ENCODE data around the gene SETD7.

Gene SETD7

DNA sequence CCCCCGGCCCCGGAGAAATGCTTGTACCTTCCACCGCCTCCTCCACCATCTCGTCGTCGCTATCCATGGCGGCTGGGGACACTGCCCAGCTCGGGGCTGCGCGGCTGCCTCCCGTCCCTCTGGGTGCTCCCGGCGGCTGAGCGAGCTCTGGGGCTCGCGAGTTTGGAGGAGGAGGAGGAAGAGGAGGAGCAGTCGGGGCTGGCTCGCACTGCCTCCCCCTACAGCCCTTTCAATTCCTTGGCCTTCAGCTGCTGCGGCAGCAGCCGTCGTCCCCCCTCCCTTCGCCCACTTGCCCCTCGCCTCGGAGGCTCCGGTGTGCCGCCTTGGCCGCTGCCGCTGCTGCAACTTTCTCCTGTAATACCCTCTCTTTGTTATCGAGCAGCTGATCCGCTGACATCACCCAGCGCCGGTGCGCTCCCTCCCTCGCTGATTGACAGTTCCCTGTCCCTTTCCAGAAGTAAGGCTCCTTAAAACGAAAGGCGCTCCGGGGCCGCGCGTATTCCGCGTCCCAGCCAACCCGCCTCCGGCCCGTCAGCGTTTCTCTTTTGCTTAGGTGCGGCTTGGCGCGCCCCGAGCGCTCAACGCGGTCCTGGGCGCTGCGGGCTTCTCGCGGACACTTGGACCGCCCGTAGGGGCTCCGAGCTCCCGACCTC is at the start of gene SETD7:
Gene SETD7 (minus strand): TSS at position 149 of the 653 bp plus-strand sequence. CDS start 82 bp downstream, at position 67.
- H3K9me3 ChIP-seq (ENCODE audit: control insufficient read depth in 1 of 2, low read length in 2 of 2): no peaks in the 10 kb centered on the region
- no peaks in the 10 kb centered on the region for H3K36me3 ChIP-seq (ENCODE audit: control insufficient read depth in 1 of 2, insufficient read depth in 2 of 2, low read length in 2 of 2)
- peak within 1 kb of the TSS; percentile 87 for H3K27ac ChIP-seq (ENCODE audit: low read depth, low read length)
- H3K4me3 ChIP-seq (ENCODE audit: low read depth in 1 of 2, low read length in 2 of 2): peak within 1 kb of the TSS; percentile 88 to 90
- peaks cover 25 to 26% of the 10 kb centered on the region in 2 donors for H3K4me1 ChIP-seq (ENCODE audit: control insufficient read depth in 1 of 2, insufficient read depth in 2 of 2, low read length in 2 of 2)
- peak within 1 kb of the TSS; percentile 78 to 93 for H3K9ac ChIP-seq (ENCODE audit: low read depth in 1 of 2, low read length in 2 of 2)
- H3K27me3 ChIP-seq (ENCODE audit: control insufficient read depth in 1 of 2, insufficient read depth in 2 of 2, low read length in 2 of 2): no peaks in the 10 kb centered on the region

DNA sequence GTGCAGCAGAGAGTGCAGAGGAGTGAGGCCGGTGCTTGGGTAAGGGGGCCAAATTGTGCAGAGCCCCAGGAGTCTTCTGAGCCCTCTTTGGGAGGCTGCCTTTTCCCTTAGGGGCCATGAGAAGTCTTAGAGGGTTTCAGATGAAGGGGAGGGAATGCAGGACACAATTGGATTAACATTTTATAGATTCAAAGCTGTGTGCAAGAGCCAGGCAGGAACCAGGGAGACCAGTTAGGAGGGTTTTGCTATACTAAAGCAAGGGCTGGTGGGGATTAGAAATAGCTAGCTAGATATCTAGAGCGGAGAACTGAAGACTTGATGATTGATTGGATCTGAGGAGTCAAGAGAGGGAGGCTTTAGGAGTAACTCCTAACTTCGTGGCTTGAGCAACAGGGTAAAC is 49.5 kb upstream of the SETD7 start:
- Histone ChIP-seq H3K36me3 (ENCODE audit: control insufficient read depth in 1 of 2, insufficient read depth in 2 of 2, low read length in 2 of 2) (no peaks in the 10 kb centered on the region), H3K27me3 (ENCODE audit: control insufficient read depth in 1 of 2, insufficient read depth in 2 of 2, low read length in 2 of 2) (no peaks in the 10 kb centered on the region), H3K4me1 (ENCODE audit: control insufficient read depth in 1 of 2, insufficient read depth in 2 of 2, low read length in 2 of 2) (no peaks in the 10 kb centered on the region), H3K9me3 (ENCODE audit: control insufficient read depth in 1 of 2, low read length in 2 of 2) (no peaks in the 10 kb centered on the region), H3K27ac (ENCODE audit: low read depth, low read length) (no peak overlapping the region), H3K4me3 (ENCODE audit: low read depth in 1 of 2, low read length in 2 of 2) (no peak overlapping the region), H3K9ac (ENCODE audit: low read depth in 1 of 2, low read length in 2 of 2) (no peak overlapping the region)

DNA sequence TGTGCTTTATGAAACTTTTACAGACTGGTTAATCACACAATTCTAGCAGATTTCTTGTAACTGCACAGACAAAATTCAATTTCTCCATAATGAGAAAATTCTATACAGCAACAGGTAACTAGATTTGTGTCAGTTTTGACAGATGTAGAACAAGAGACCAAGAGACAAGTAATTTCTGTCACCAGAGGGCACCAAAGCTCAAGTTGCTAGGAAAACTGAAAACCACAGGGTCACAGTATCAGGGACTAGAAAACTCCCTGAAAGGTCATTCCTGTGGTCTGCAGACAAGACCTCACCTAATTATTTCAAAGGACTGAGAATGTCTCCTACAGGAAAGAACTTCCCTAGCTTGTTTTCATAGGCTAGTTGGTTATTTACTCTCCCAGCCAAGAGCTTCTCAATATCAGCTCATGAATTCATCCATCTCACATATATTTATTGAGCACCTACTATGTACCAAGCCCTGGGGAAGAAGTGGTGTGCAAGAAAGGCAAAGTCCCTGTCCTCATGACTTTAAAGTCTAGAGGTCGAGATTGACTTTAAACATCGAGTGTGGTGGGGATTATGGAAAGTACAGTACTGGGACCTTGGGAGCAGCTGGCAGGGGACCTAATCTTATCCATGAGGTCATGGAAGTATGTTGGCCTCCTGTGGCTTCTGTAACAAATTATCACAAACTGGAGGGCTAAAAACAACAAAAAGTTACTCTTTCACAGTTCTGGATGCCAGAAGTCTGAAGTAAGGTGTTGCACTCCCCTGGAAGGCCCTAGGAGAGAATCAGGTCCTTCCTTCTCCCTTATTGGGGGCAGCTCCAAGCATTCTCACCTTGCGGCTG is 47.8 kb upstream of the SETD7 start:
- Histone ChIP-seq H3K27me3 (ENCODE audit: control insufficient read depth in 1 of 2, insufficient read depth in 2 of 2, low read length in 2 of 2) (no peaks in the 10 kb centered on the region), H3K27ac (ENCODE audit: low read depth, low read length) (no peak overlapping the region), H3K9me3 (ENCODE audit: control insufficient read depth in 1 of 2, low read length in 2 of 2) (no peaks in the 10 kb centered on the region), H3K4me1 (ENCODE audit: control insufficient read depth in 1 of 2, insufficient read depth in 2 of 2, low read length in 2 of 2) (no peaks in the 10 kb centered on the region), H3K36me3 (ENCODE audit: control insufficient read depth in 1 of 2, insufficient read depth in 2 of 2, low read length in 2 of 2) (no peaks in the 10 kb centered on the region), H3K4me3 (ENCODE audit: low read depth in 1 of 2, low read length in 2 of 2) (no peak overlapping the region), H3K9ac (ENCODE audit: low read depth in 1 of 2, low read length in 2 of 2) (no peak overlapping the region)

DNA sequence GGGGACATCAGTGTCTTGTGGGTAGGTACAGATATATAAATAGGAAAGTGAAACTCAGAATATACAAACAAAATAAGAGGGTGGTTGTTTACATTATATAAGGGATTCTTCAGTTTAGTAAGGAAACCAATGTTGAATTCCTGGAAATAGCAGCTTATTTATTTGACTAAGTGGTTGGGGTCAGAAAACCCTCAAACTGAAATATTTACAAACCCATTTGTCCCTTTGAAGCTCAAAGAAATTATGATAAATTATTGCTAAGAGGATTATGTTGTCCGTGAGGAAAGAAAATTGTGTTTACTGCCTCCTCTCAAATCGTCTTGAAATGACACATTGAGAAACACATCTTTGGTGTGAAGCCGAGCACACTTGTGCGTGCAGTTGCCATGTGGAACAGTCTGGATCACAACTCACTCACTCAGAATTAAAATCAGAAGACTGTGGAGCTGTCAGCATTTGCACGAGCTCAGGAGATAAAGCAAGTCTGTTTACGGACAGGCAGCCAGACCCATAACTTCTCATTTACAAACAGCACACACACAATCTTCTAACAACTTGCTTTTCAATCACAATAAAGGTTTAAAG is 46.8 kb upstream of the SETD7 start:
- Histone ChIP-seq H3K4me1 (ENCODE audit: control insufficient read depth in 1 of 2, insufficient read depth in 2 of 2, low read length in 2 of 2) (no peaks in the 10 kb centered on the region), H3K27ac (ENCODE audit: low read depth, low read length) (no peak overlapping the region), H3K4me3 (ENCODE audit: low read depth in 1 of 2, low read length in 2 of 2) (no peak overlapping the region), H3K36me3 (ENCODE audit: control insufficient read depth in 1 of 2, insufficient read depth in 2 of 2, low read length in 2 of 2) (no peaks in the 10 kb centered on the region), H3K9me3 (ENCODE audit: control insufficient read depth in 1 of 2, low read length in 2 of 2) (no peaks in the 10 kb centered on the region), H3K27me3 (ENCODE audit: control insufficient read depth in 1 of 2, insufficient read depth in 2 of 2, low read length in 2 of 2) (no peaks in the 10 kb centered on the region), H3K9ac (ENCODE audit: low read depth in 1 of 2, low read length in 2 of 2) (no peak overlapping the region)

DNA sequence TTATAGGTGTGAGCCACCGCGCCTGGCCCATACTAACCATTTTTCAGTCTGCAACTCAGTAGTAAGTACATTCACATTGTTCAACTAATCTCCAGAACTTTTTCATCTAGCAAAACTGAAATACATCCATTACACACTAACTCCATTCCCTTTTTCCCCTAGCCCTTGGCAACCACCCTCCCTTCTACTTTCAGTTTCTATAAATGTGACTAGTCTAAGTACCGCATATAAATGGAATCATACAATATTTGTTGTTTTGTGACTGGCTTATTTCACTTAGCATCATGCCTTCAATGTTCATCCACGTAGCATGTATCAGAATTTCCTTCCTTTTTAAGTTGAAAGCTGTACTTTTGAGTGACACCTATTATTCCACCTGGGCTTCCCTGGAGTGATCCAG is 44.6 kb upstream of the SETD7 start:
- H3K27ac ChIP-seq (ENCODE audit: low read depth, low read length): no peak overlapping the region
- H3K27me3 ChIP-seq (ENCODE audit: control insufficient read depth in 1 of 2, insufficient read depth in 2 of 2, low read length in 2 of 2): no peaks in the 10 kb centered on the region
- H3K36me3 ChIP-seq (ENCODE audit: control insufficient read depth in 1 of 2, insufficient read depth in 2 of 2, low read length in 2 of 2): no peaks in the 10 kb centered on the region
- no peaks in the 10 kb centered on the region for H3K9me3 ChIP-seq (ENCODE audit: control insufficient read depth in 1 of 2, low read length in 2 of 2)
- no peak overlapping the region for H3K4me3 ChIP-seq (ENCODE audit: low read depth in 1 of 2, low read length in 2 of 2)
- H3K4me1 ChIP-seq (ENCODE audit: control insufficient read depth in 1 of 2, insufficient read depth in 2 of 2, low read length in 2 of 2): no peaks in the 10 kb centered on the region
- H3K9ac ChIP-seq (ENCODE audit: low read depth in 1 of 2, low read length in 2 of 2): no peak overlapping the region

DNA sequence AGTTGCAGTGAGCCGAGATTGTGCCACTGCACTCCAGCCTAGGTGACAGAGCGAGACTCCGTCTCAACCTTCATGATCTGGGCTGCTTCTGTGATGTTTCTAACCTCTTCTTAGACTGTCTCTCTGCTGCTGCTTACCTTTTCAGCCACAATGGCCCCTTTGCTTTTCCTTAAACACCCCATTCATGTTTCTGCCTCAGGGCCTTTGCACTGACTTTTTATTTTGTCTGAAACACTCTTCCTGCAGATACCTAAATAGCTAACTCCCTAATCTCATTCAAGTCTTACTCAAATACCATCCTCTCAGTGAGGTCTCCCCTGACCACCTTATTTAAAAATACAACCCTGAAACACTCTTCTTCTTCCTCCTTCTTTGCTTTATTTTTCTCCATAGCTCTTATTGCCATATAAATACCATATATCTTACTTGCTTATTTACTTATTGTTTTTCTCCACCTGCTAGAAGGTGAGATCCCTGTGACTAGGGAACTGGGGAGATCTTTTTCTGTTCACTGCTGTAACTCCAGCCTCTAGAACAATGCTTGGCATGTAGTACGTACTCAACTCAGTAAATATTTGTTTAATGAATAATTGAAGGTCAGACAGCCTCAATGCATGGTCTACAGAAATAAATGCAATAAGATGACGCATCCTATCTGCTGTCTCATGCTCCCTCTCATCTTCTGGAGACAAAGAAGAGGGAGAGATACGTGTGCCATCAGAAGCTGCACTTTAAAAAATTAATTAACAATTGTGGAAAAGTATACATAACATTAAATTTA is 43.8 kb upstream of the SETD7 start:
- no peaks in the 10 kb centered on the region for H3K27me3 ChIP-seq (ENCODE audit: control insufficient read depth in 1 of 2, insufficient read depth in 2 of 2, low read length in 2 of 2)
- no peak overlapping the region for H3K27ac ChIP-seq (ENCODE audit: low read depth, low read length)
- no peaks in the 10 kb centered on the region for H3K9me3 ChIP-seq (ENCODE audit: control insufficient read depth in 1 of 2, low read length in 2 of 2)
- H3K4me1 ChIP-seq (ENCODE audit: control insufficient read depth in 1 of 2, insufficient read depth in 2 of 2, low read length in 2 of 2): no peaks in the 10 kb centered on the region
- no peak overlapping the region for H3K9ac ChIP-seq (ENCODE audit: low read depth in 1 of 2, low read length in 2 of 2)
- H3K36me3 ChIP-seq (ENCODE audit: control insufficient read depth in 1 of 2, insufficient read depth in 2 of 2, low read length in 2 of 2): no peaks in the 10 kb centered on the region
- no peak overlapping the region for H3K4me3 ChIP-seq (ENCODE audit: low read depth in 1 of 2, low read length in 2 of 2)

DNA sequence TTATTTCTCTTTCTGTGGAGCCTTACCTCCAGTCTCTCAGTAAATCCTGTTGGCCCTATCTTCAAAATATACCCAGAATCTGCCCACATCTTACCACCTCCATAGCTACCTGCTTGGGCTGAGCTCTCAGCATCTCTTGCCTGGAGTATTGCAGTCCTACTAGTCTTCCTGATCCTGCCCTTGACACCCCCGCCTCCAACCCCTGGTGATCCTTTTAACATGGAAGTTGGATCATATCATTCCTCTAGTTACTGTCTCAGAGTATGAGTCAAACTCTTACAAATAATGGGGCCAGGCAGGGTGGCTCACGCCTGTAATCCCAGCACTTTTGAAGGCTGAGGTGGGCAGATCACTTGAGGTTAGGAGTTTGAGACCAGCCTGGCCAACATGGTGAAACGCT is 43.1 kb upstream of the SETD7 start:
- Histone ChIP-seq H3K4me1 (ENCODE audit: control insufficient read depth in 1 of 2, insufficient read depth in 2 of 2, low read length in 2 of 2) (no peaks in the 10 kb centered on the region), H3K27me3 (ENCODE audit: control insufficient read depth in 1 of 2, insufficient read depth in 2 of 2, low read length in 2 of 2) (no peaks in the 10 kb centered on the region), H3K36me3 (ENCODE audit: control insufficient read depth in 1 of 2, insufficient read depth in 2 of 2, low read length in 2 of 2) (no peaks in the 10 kb centered on the region), H3K4me3 (ENCODE audit: low read depth in 1 of 2, low read length in 2 of 2) (no peak overlapping the region), H3K27ac (ENCODE audit: low read depth, low read length) (no peak overlapping the region), H3K9ac (ENCODE audit: low read depth in 1 of 2, low read length in 2 of 2) (no peak overlapping the region), H3K9me3 (ENCODE audit: control insufficient read depth in 1 of 2, low read length in 2 of 2) (no peaks in the 10 kb centered on the region)

DNA sequence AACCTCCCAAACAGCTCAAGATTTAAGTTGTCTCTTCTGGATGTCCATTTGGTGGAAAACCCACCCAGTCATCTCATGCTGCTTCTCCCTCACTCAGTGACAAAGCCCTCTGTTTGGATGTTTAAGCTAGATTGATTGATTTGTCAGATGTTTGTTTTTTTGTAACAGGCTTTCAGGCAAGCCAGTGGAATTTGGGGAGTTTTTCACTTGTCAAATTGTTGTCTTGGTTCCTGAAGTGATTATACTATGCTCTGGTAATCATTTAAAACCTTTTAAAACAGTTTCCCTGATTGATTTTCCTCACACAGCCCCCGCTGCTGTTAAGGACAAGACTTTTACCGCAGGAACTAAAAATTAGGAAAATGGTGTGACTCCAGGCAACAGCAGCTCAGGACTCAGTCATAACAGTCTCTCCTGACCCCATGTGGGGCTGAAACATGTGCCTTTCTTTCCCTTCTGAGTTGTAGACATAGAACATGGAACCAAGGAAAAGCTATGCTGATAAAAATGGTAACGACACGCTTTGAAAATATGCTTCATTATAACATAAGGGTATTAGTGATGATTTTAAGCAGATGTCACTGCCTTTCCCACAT is 40.8 kb upstream of the SETD7 start:
- Histone ChIP-seq H3K27ac (ENCODE audit: low read depth, low read length) (no peak overlapping the region), H3K9ac (ENCODE audit: low read depth in 1 of 2, low read length in 2 of 2) (no peak overlapping the region), H3K4me3 (ENCODE audit: low read depth in 1 of 2, low read length in 2 of 2) (no peak overlapping the region), H3K9me3 (ENCODE audit: control insufficient read depth in 1 of 2, low read length in 2 of 2) (no peaks in the 10 kb centered on the region), H3K4me1 (ENCODE audit: control insufficient read depth in 1 of 2, insufficient read depth in 2 of 2, low read length in 2 of 2) (no peaks in the 10 kb centered on the region), H3K27me3 (ENCODE audit: control insufficient read depth in 1 of 2, insufficient read depth in 2 of 2, low read length in 2 of 2) (no peaks in the 10 kb centered on the region), H3K36me3 (ENCODE audit: control insufficient read depth in 1 of 2, insufficient read depth in 2 of 2, low read length in 2 of 2) (no peaks in the 10 kb centered on the region)

DNA sequence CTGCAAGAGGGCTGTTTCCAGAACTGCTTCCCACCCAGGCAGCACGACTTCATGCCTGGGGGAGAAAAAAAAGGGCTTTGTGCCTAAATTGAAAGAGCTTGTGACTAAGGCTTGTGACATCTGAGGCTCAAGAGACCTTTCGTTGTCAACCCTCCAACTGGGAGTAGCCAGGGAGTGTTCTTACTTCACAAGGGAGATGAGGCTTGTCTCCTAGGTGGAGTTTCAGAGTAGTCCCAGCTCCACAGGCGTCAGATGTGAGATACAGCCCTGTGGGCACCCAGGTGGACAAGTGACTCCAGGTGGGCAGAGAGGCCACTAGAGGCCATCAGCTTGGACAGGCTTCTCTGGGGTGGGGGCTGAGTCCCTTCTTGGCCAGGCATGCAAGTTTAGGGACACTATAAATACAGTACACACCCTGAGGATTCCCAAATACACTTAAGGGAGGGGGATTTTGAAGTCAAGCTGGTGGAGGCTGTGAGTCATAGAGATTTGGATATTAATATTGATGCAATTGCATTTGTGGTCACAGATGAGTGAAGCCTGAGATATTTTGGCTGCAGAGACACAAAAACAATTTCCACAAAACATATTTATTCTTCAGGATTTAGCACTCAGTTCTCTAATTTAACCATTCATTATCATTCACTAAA is 40.1 kb upstream of the SETD7 start:
- no peaks in the 10 kb centered on the region for H3K27me3 ChIP-seq (ENCODE audit: control insufficient read depth in 1 of 2, insufficient read depth in 2 of 2, low read length in 2 of 2)
- no peaks in the 10 kb centered on the region for H3K9me3 ChIP-seq (ENCODE audit: control insufficient read depth in 1 of 2, low read length in 2 of 2)
- H3K27ac ChIP-seq (ENCODE audit: low read depth, low read length): no peak overlapping the region
- H3K36me3 ChIP-seq (ENCODE audit: control insufficient read depth in 1 of 2, insufficient read depth in 2 of 2, low read length in 2 of 2): no peaks in the 10 kb centered on the region
- H3K4me3 ChIP-seq (ENCODE audit: low read depth in 1 of 2, low read length in 2 of 2): no peak overlapping the region
- H3K4me1 ChIP-seq (ENCODE audit: control insufficient read depth in 1 of 2, insufficient read depth in 2 of 2, low read length in 2 of 2): no peaks in the 10 kb centered on the region
- no peak overlapping the region for H3K9ac ChIP-seq (ENCODE audit: low read depth in 1 of 2, low read length in 2 of 2)
